GM21619 (cell line): Measurements from ENCODE around the gene ECE1.

Source experiments
- ATAC-seq: cut with Tn5 transposase; IDR thresholded peaks from one replicate; pipeline ENCODE4 v1.9.1; 2021; ENCODE audit not compliant: unreplicated experiment

Gene ECE1

DNA sequence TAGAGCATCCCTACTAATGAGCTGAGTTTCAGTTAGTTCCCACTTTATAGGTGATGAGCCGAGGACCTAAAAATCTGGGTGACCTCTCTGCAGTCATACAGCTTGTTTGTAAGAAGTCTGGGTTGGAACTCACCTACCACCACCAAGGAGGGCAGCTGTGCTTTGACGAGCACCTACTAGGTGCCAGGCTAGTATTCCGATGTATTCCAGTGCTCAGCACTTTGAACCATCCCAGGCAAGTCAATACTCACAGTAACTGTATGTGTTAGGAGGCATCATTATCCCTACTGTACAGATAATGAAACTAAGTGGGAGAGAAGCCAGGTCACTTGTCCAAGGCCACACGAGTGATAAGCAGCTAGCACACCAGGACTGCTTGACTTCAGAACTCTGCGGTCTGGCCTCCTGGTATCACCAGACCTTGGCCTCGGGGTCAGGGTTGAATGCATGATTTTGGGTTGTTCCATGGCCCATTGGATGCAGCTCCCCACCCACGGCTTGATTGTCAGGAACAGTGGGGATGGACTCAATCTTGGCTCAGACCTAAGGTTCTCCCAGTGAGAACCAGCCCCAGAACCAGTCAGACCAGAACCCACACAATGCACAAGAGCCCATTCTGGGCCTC, 20.7 kb downstream of the ECE1 start:
- ATAC-seq, result no peak

GRCh38 chr1:21268281-21269239, 21.7 kb downstream of the ECE1 start:
- no peak for ATAC-seq

DNA sequence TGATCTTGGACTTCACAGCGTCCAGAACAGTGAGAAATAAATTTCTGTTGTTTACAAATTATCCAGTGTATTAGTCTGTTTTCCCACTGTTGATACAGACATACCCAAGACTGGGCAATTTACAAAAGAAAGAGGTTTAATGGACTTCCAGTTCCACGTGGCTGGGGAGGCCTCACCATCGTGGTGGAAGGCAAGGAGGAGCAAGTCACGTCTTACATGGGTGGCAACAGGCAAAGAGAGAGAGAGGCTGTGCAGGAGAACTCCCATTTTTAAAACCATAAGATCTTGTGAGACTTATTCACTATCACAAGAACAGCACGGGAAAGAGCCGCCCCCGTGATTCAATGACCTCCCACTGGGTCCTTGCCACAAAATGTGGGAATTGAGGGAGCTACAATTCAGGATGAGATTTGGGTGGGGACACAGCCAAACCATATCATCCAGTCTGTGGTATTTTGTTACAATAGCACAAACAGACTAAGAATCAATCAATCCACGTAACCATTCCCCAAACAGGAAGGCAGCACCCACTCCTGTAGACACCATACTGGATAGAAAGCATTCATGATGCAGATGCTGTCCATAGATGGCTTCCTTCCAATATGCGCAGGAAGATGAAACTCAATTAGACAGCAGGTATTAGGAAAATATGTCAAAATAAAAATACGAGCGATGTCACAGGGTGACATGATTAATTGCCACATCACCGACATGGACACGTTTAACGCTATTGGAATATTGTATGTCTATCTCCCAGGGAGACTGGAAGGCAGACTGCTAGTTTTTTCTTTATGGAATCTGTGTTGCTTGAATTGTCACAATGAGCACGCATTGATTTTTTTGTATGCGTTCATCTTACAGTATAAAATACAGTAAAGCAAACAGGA, 22.8 kb downstream of the ECE1 start:
- no peak for ATAC-seq

- no peak for ATAC-seq
Observed at GRCh38 chr1:21266119-21266774, 24.0 kb downstream of the ECE1 start.

- ATAC-seq, result no peak
Observed at GRCh38 chr1:21265644-21266043, 24.6 kb downstream of the ECE1 start.

- no peak for ATAC-seq
Observed at GRCh38 chr1:21264898-21265297, 25.4 kb downstream of the ECE1 start.

DNA sequence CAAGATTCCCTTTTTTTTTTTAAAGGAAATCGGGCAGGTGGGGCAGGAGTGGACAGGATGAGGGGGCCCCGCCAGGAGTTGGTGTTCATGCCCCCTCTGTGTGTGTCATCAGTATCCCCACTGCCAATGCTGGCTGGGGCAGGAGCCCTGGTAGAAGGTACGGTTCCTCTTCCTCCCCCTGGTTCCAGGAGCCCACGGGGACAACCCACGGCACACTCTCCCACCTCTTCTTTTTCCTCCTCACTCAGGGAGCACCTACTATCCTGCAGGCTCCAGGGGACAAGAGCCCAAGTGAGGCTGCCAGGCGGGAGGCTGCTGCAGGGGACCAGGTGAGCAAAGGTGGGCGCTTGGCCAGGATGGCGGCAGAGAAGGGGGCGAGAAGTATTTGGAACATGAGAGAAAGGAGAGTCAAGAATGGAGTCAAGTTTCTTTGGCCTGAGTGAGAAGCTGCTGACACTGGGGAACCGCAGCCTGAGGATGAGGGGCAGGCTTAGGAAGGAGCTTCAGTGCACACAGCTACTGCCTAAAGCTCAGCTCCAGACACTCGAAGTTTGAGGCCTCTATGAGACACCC, 26.5 kb downstream of the ECE1 start:
- no peak for ATAC-seq

GRCh38 chr1:21263052-21263429, 27.2 kb downstream of the ECE1 start:
- ATAC-seq, result no peak

GRCh38 chr1:21262293-21263051, 27.8 kb downstream of the ECE1 start:
- ATAC-seq, result no peak

GRCh38 chr1:21261551-21262292, 28.5 kb downstream of the ECE1 start:
- ATAC-seq, result no peak

DNA sequence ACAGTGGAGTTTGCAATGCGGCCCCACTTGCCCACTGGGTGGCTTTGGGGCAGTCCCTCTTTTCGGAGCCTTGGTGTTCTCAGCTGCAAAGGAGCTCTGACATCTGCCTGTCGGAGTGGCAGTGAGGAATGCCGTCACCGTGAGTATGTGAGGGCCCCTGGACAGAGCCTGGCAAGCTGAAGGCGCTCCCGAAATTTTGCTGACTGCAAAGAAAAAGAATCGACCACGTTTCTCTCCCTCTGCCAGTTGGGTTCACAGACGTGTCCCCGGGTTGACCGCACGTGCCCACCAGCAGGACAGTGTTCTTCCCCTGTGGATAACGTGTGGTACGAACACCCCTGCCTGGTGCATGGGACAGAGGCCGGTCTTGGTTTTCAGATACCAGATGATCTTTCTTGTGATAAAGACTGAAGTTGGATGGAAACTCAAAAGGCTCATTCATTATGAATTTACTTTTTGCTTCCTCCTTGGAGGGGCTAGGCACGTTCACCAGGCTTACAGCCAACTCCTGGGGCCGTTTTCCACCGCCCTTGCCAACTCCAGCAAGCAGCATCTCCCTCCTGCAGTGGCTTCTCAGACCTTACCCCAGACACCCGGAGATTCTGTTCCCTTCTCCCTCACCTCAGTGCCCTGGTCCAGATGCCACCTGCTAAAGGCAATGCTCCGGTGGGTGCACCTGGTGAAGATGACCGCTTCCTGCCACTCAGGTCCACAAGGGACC, 29.7 kb downstream of the ECE1 start:
- no peak for ATAC-seq

DNA sequence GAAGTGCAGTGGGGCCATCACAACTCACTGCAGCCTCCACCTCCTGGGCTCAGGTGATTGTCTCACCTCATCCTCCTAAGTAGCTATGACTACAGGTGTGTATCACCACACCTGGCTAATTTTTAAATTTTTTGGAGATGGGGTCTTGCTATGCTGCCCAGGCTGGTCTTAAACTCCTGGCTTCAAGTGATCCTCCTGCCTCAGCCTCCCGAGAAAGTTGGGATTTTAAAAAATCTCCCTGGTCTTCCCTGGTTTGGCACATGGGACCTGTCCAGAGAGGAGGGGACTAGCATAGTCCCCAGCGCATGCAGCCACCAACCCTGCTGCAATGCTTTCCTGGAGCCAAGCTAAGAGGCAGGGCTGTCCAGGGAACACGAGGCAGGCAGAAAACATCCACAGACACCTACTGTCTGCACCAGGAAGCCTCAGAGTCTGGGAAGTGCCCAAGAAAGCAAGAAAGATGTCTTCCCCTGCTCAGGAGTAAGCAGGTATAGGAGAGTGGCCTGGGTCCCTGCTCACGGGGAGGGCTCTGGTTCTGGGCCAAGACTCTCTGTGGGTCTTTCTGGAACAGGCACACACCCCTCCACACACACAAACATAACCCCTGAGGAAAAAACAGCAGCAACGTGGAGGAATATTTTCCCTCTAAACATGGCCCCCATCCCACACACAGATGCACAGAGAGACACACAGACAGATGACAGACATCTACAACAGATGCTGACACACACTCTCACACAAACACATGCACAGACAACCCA, 30.8 kb downstream of the ECE1 start:
- no peak for ATAC-seq

DNA sequence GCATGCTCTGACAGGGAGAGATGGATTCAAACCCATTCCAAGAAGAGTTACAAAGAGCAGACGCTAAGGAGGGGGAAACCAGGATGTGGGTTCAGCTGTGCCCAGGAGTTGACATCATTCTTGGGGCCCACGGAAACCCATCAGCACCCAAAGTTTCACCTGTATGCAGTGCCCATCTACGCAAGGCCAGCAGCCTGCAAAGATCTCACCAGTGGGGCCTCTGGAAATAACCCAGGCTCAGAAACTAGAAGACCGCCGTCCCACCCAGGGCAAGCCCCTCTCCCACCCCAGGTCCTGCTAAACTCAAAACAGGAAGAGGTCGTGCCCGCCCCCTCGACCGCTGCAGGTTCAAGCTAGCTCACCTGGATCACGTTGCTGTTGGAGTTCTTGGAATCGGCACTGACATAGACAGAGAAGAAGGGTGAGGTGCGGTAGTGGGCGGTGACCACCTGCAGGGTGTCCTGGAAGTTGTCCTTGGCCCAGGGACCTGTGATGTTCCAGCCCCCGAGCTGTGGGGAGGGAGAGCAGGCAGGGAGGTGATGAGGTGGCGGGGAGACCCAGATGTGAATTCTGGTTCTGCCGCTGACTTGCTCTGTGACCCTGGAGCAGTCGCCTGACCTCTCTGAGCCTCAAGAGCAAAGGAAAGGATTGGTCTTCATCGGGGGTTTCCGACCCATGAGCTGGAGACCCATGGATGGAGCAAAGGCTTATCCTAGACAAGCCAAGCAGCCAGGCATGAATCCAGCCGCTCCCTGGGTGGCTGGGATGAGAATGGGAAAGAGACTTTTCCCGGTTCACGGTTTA, 31.7 kb downstream of the ECE1 start:
- no peak for ATAC-seq

GRCh38 chr1:21257431-21258135, 32.7 kb downstream of the ECE1 start:
- no peak for ATAC-seq

- ATAC-seq, result no peak
Observed at GRCh38 chr1:21256776-21257175, 33.5 kb downstream of the ECE1 start.

GRCh38 chr1:21255943-21256320, 34.3 kb downstream of the ECE1 start:
- no peak for ATAC-seq
